ENCODE data around the gene HOXC11. TPM values are rescaled to one million over a fixed set of nuclear protein-coding genes. Genes with fewer than 3 reads are reported as not detected.

The HOXC11 gene
- total RNA-seq, 1 donor from 2014 or later = 0.23 TPM

- no peak for DNase-seq (ENCODE audit: extremely low read depth, low read depth, low spot score)
These were observed 31.2 kb upstream of the HOXC11 start for GRCh38 chr12:53941750-53942149.

- DNase-seq (ENCODE audit: extremely low read depth, low read depth, low spot score) = no peak
These were observed 30.4 kb upstream of the HOXC11 start for GRCh38 chr12:53942467-53942997.

GRCh38 chr12:53944209-53944608 is 28.7 kb upstream of the HOXC11 start:
- no peak for DNase-seq (ENCODE audit: extremely low read depth, low read depth, low spot score)

- no peak for DNase-seq (ENCODE audit: extremely low read depth, low read depth, low spot score)
These were observed 27.7 kb upstream of the HOXC11 start for GRCh38 chr12:53944907-53945847.

- DNase-seq (ENCODE audit: extremely low read depth, low read depth, low spot score) = no peak
These were observed 25.2 kb upstream of the HOXC11 start for GRCh38 chr12:53947743-53948142.

- no peak for DNase-seq (ENCODE audit: extremely low read depth, low read depth, low spot score)
These were observed 24.0 kb upstream of the HOXC11 start for GRCh38 chr12:53948650-53949593.

GRCh38 chr12:53949631-53950436 is 23.1 kb upstream of the HOXC11 start:
- DNase-seq (ENCODE audit: extremely low read depth, low read depth, low spot score) = no peak

- no peak for DNase-seq (ENCODE audit: extremely low read depth, low read depth, low spot score)
These were observed 22.5 kb upstream of the HOXC11 start for GRCh38 chr12:53950437-53950773.

- no peak for DNase-seq (ENCODE audit: extremely low read depth, low read depth, low spot score)
These were observed 21.9 kb upstream of the HOXC11 start for GRCh38 chr12:53950789-53951576.

- no peak for DNase-seq (ENCODE audit: extremely low read depth, low read depth, low spot score)
These were observed 21.2 kb upstream of the HOXC11 start for GRCh38 chr12:53951577-53952334.

GRCh38 chr12:53952335-53952694 is 20.6 kb upstream of the HOXC11 start:
- DNase-seq (ENCODE audit: extremely low read depth, low read depth, low spot score) = no peak

GRCh38 chr12:53952871-53953734 is 19.8 kb upstream of the HOXC11 start:
- DNase-seq (ENCODE audit: extremely low read depth, low read depth, low spot score) = no peak

- DNase-seq (ENCODE audit: extremely low read depth, low read depth, low spot score) = no peak
These were observed 18.9 kb upstream of the HOXC11 start for GRCh38 chr12:53953831-53954693.

GRCh38 chr12:53954694-53955035 is 18.3 kb upstream of the HOXC11 start, which contains the start of gene HOXC12:
Gene HOXC12, plus strand, starts transcription at chr12:53954903. Its CDS starts 27 bp downstream, at chr12:53954930.
- DNase-seq (ENCODE audit: extremely low read depth, low read depth, low spot score) = no peak

- no peak for DNase-seq (ENCODE audit: extremely low read depth, low read depth, low spot score)
These were observed 17.7 kb upstream of the HOXC11 start for GRCh38 chr12:53955036-53955775.

- no peak for DNase-seq (ENCODE audit: extremely low read depth, low read depth, low spot score)
These were observed 17.1 kb upstream of the HOXC11 start for GRCh38 chr12:53955776-53956250.
